Ascending aorta (tissue), 2 donors: ENCODE measurements around the gene TIMELESS. TPM values are rescaled to one million over a fixed set of nuclear protein-coding genes. Genes with fewer than 3 reads are reported as not detected.

Experiments
- DNase-seq, 2 donors: peaks; one replicate each; pipeline ENCODE4 v3.0.0-alpha.2; 2019; ENCODE audit warnings: low spot score in 2 of 2
- H3K27ac ChIP-seq, 2 donors: fragments of 200-600 bp; sonication (generic); one replicate each; pipeline ENCODE4 v1.5.1; 2016 to 2017; ENCODE audit warnings: mild to moderate bottlenecking in 1 of 2
- H3K27me3 ChIP-seq: fragments of 200-600 bp; sonication (generic); one replicate; pipeline ENCODE4 v1.5.1; 2017
- H3K36me3 ChIP-seq, 2 donors: fragments of 200-600 bp; sonication (generic); one replicate each; pipeline ENCODE4 v1.5.1; 2016
- H3K4me1 ChIP-seq, 2 donors: fragments of 200-600 bp; sonication (generic); one replicate each; pipeline ENCODE4 v1.5.1; 2016 to 2017; ENCODE audit warnings: mild to moderate bottlenecking in 1 of 2
- H3K4me3 ChIP-seq, 2 donors: fragments of 200-600 bp; sonication (generic); one replicate each; pipeline ENCODE4 v1.5.1; 2016 to 2017; ENCODE audit warnings: mild to moderate bottlenecking in 1 of 2
- H3K9me3 ChIP-seq, 2 donors: fragments of 200-600 bp; sonication (generic); one replicate each; pipeline ENCODE4 v1.5.1; 2016
- CTCF ChIP-seq, 3 experiments: fragments of 200-600 bp in 2 of 3; fragments of 450-650 bp in 1 of 3; sonication (generic) in 2 of 3; IDR thresholded peaks; one replicate each; pipeline ENCODE4 v1.5.1; 2016 to 2019; ENCODE audit warnings: antibody characterized with exemption in 3 of 3, mild to moderate bottlenecking in 1 of 3, moderate library complexity in 1 of 3
- intact Hi-C: fragments of 100-400 bp; cut with DNase I; formaldehyde crosslinking; loops from one replicate; pipeline ENCODE4 v1.15.1; 2023
- total RNA-seq: library from RNA; depleted of rRNA; stranded (reverse); fragments of >200 nt; gene quantifications from one replicate; pipeline ENCODE4 v1.1.0, GENCODE V29; 2016

Gene TIMELESS
- total RNA-seq, 1 donor from 2014 or later = 2.0 TPM

GRCh38 chr12:56398324-56398723 lies 50.9 kb downstream of the TIMELESS start:
- no peak for DNase-seq
- Histone ChIP-seq H3K4me1 (no peaks in the 10 kb centered on the region), H3K27me3 (no peaks in the 10 kb centered on the region), H3K27ac (no peak overlapping the region), H3K4me3 (no peak overlapping the region), H3K9me3 (peaks cover 0 to 10% of the 10 kb centered on the region in 2 donors), H3K36me3 (no peaks in the 10 kb centered on the region)
- intact Hi-C loops = no loop called here
- no peak for TF ChIP-seq CTCF (IDR thresholded peaks at IDR 0.05)

- H3K27ac ChIP-seq = no peak overlapping the region
- no peak for TF ChIP-seq CTCF (IDR thresholded peaks at IDR 0.05)
- no peaks in the 10 kb centered on the region for H3K4me1 ChIP-seq
- DNase-seq = no peak
- no peaks in the 10 kb centered on the region for H3K27me3 ChIP-seq
- H3K4me3 ChIP-seq = no peak overlapping the region
- H3K36me3 ChIP-seq = no peaks in the 10 kb centered on the region
- H3K9me3 ChIP-seq = no peaks in the 10 kb centered on the region
- intact Hi-C loops = no loop called here
Observed at GRCh38 chr12:56392331-56392730, 56.9 kb downstream of the TIMELESS start.

GRCh38 chr12:56391721-56392120 lies 57.5 kb downstream of the TIMELESS start:
- H3K27ac ChIP-seq = no peak overlapping the region
- TF ChIP-seq CTCF (IDR thresholded peaks at IDR 0.05) = no peak
- H3K9me3 ChIP-seq = no peaks in the 10 kb centered on the region
- DNase-seq = no peak
- H3K36me3 ChIP-seq = no peaks in the 10 kb centered on the region
- intact Hi-C loops = no loop called here
- no peaks in the 10 kb centered on the region for H3K4me1 ChIP-seq
- H3K27me3 ChIP-seq = no peaks in the 10 kb centered on the region
- no peak overlapping the region for H3K4me3 ChIP-seq

- Histone ChIP-seq H3K4me3 (no peak overlapping the region), H3K27me3 (no peaks in the 10 kb centered on the region), H3K36me3 (no peaks in the 10 kb centered on the region), H3K27ac (no peak overlapping the region), H3K9me3 (no peaks in the 10 kb centered on the region), H3K4me1 (no peaks in the 10 kb centered on the region)
- no peak for TF ChIP-seq CTCF (IDR thresholded peaks at IDR 0.05)
- intact Hi-C loops = no loop called here
- DNase-seq = no peak
Observed at GRCh38 chr12:56389412-56389811, 59.8 kb downstream of the TIMELESS start.

- TF ChIP-seq CTCF (IDR thresholded peaks at IDR 0.05) = no peak
- H3K27ac ChIP-seq = no peak overlapping the region
- no peaks in the 10 kb centered on the region for H3K4me1 ChIP-seq
- H3K27me3 ChIP-seq = no peaks in the 10 kb centered on the region
- no peaks in the 10 kb centered on the region for H3K36me3 ChIP-seq
- DNase-seq = peak in 1 of 2 donors; percentile 34
- no peaks in the 10 kb centered on the region for H3K9me3 ChIP-seq
- intact Hi-C loops = no loop called here
- no peak overlapping the region for H3K4me3 ChIP-seq
Observed at GRCh38 chr12:56387152-56387736, 62.0 kb downstream of the TIMELESS start.

GRCh38 chr12:56385873-56386272 lies 63.4 kb downstream of the TIMELESS start:
- no peaks in the 10 kb centered on the region for H3K27me3 ChIP-seq
- H3K27ac ChIP-seq = no peak overlapping the region
- H3K4me1 ChIP-seq = no peaks in the 10 kb centered on the region
- no peak for TF ChIP-seq CTCF (IDR thresholded peaks at IDR 0.05)
- no peaks in the 10 kb centered on the region for H3K36me3 ChIP-seq
- intact Hi-C loops = no loop called here
- DNase-seq = peak in 1 of 2 donors; percentile 55
- H3K4me3 ChIP-seq = no peak overlapping the region
- no peaks in the 10 kb centered on the region for H3K9me3 ChIP-seq
